Body of pancreas (tissue), 4 donors: ENCODE measurements around the gene PTK6.

ENCODE experiments used
- CTCF ChIP-seq, 7 experiments: fragments of 450-650 bp in 4 of 7; fragments of 200-600 bp in 3 of 7; sonication (generic) in 3 of 7; IDR thresholded peaks; one replicate each; pipeline ENCODE4 v1.5.1; 2016 to 2019; ENCODE audit warnings: antibody characterized with exemption in 7 of 7
- POLR2A ChIP-seq, 3 donors: fragments of 450-650 bp; IDR thresholded peaks; one replicate each; pipeline ENCODE4 v1.6.1; 2016; ENCODE audit warnings: antibody characterized with exemption in 3 of 3, mild to moderate bottlenecking in 2 of 3

GRCh38 chr20:63507083-63507743 is 30.0 kb downstream of the PTK6 start:
- TF ChIP-seq CTCF (IDR thresholded peaks at IDR 0.05) = no peak
- TF ChIP-seq POLR2A (IDR thresholded peaks at IDR 0.05) = no peak
